Tibial artery (tissue), 4 donors: Measurements from ENCODE around the gene FRMD8.

Experiments
- DNase-seq, 2 donors: peaks; one replicate each; pipeline ENCODE4 v3.0.0-alpha.2; 2019
- H3K27ac ChIP-seq, 2 donors: fragments of 200-600 bp; sonication (generic) in 1 of 2; 1 replicate in 1 of 2; 2 replicates in 1 of 2; pipeline ENCODE4 v1.5.1; 2018 to 2019; ENCODE audit warnings: mild to moderate bottlenecking in 1 of 2
- H3K27me3 ChIP-seq, 2 donors: fragments of 200-600 bp; sonication (generic) in 1 of 2; one replicate each; pipeline versions ENCODE4 v1.5.1 to v1.6.0; 2016 to 2019
- H3K36me3 ChIP-seq, 3 donors: fragments of 200-600 bp; sonication (generic) in 2 of 3; one replicate each; pipeline ENCODE4 v1.5.1; 2016 to 2019; ENCODE audit warnings: mild to moderate bottlenecking in 2 of 3
- H3K4me1 ChIP-seq, 4 donors: fragments of 200-600 bp; sonication (generic) in 2 of 4; 1 replicate in 3 of 4; 2 replicates in 1 of 4; pipeline ENCODE4 v1.5.1; 2016 to 2019
- H3K4me3 ChIP-seq, 2 donors: fragments of 200-600 bp; sonication (generic) in 1 of 2; 1 replicate in 1 of 2; 2 replicates in 1 of 2; pipeline ENCODE4 v1.5.1; 2018 to 2019; ENCODE audit warnings: mild to moderate bottlenecking in 2 of 2
- H3K9me3 ChIP-seq, 3 donors: fragments of 200-600 bp; sonication (generic) in 1 of 3; one replicate each; pipeline ENCODE4 v1.5.1; 2016 to 2019
- intact Hi-C: fragments of 100-400 bp; cut with DNase I; formaldehyde crosslinking; loops from one replicate; pipeline ENCODE4 v1.15.0; 2023; ENCODE audit warnings: low total_unique reads
- TF ChIP-seq, protein P1 (sequence below), 2 experiments: fragments of 200-600 bp in 1 of 2; fragments of 450-650 bp in 1 of 2; IDR thresholded peaks; one replicate each; pipeline ENCODE4 v1.5.1; 2017 to 2019; ENCODE audit warnings: antibody characterized with exemption in 2 of 2, mild to moderate bottlenecking in 1 of 2, moderate library complexity in 1 of 2

The FRMD8 gene

DNA sequence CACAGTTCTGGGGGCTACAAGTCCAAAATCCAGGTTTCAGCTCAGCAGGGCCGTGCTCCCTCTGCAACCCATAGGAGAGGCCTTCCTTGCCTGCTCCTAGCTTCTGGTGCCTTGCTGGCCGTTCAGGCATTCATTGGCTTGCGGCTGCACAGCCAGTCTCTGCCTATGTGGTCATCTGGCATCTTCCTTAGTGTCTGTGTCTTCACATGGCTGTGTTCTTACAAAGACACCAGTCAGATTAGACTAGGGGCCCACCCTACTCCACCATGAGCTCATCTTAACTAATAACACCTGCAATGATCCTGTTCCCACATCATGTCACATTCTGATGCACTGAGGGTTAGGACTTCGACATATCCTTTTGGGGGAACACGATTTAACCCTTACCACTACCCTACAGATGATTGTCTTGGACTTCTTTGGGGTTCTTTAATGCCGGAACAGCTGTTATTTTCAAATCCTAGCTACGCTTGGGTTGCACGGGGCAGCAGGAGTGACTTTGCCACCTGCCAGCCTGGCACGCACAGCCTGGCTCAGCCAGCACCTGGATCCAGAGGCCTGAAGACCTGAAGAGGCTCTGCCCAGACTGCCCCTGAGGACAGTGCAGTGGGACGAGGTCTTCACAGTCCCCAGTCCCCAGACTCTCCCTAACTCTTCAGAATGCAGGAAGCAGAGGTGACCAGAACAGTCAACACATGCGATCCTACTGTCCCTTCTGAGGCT, 28.5 kb downstream of the FRMD8 start:
- intact Hi-C loops: no loop called here
- Histone ChIP-seq H3K4me1 (peaks cover 0 to 42% (median 37%) of the 10 kb centered on the region in 4 donors), H3K36me3 (peaks cover 10 to 31% (median 26%) of the 10 kb centered on the region in 3 donors), H3K9me3 (no peaks in the 10 kb centered on the region), H3K4me3 (no peak overlapping the region), H3K27ac (no peak overlapping the region), H3K27me3 (no peaks in the 10 kb centered on the region)
- TF ChIP-seq, protein P1, sequence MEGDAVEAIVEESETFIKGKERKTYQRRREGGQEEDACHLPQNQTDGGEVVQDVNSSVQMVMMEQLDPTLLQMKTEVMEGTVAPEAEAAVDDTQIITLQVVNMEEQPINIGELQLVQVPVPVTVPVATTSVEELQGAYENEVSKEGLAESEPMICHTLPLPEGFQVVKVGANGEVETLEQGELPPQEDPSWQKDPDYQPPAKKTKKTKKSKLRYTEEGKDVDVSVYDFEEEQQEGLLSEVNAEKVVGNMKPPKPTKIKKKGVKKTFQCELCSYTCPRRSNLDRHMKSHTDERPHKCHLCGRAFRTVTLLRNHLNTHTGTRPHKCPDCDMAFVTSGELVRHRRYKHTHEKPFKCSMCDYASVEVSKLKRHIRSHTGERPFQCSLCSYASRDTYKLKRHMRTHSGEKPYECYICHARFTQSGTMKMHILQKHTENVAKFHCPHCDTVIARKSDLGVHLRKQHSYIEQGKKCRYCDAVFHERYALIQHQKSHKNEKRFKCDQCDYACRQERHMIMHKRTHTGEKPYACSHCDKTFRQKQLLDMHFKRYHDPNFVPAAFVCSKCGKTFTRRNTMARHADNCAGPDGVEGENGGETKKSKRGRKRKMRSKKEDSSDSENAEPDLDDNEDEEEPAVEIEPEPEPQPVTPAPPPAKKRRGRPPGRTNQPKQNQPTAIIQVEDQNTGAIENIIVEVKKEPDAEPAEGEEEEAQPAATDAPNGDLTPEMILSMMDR (IDR thresholded peaks at IDR 0.05): no peak
- peak; percentile 19 to 62 for DNase-seq

DNA sequence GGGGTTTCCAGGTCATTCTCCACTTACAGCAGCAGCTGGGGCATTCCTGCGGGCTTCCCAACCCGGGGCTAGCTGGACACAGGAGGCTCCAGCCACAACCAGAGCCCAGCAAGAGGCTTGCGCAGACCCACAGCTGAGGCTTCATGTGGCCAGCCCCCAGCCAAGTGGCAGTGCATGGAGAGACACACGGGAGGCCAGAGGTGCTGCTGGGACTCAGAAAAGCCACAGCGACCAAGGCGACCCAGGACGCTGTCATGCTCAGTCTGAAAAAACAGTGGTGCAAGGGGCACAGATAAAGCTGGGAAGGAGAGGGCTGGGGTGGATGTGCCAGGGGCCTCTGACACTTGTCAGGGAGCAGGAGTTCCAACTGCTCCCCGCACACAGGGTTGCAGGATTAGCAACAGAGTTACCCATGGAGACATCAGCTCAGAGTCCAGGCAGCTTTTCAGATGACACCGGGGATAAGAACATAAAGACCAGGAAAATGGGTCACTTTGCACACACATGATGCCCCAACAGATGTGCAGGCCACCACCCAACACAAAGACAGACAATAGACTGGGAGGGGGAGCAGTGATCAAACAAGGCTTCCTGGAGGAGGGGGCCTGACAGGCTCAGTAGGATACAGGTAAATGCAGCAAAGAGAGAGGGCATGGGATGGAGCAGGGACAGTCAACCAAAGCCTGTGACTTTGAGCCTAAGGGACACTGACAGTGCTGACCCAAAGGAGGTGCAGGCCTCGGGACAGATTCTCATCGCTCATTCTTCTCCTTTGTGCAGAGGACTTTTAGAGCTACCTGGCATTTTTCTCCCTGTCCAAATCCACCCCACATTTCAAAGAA, 29.3 kb downstream of the FRMD8 start:
- TF ChIP-seq, protein P1 (IDR thresholded peaks at IDR 0.05): no peak
- Histone ChIP-seq H3K36me3 (peaks cover 9 to 27% (median 23%) of the 10 kb centered on the region in 3 donors), H3K9me3 (no peaks in the 10 kb centered on the region), H3K4me1 (peaks cover 0 to 50% (median 44%) of the 10 kb centered on the region in 4 donors), H3K27me3 (no peaks in the 10 kb centered on the region), H3K4me3 (peak overlapping the region; percentile 67 to 97), H3K27ac (peak overlapping the region; percentile 94 to 99)
- intact Hi-C loops: loop anchor here (2.0 kb wide), 1 partner anchor 33 kb away; the partner anchor contains the start of gene SLC25A45
- DNase-seq: peak; percentile 19 to 68

DNA sequence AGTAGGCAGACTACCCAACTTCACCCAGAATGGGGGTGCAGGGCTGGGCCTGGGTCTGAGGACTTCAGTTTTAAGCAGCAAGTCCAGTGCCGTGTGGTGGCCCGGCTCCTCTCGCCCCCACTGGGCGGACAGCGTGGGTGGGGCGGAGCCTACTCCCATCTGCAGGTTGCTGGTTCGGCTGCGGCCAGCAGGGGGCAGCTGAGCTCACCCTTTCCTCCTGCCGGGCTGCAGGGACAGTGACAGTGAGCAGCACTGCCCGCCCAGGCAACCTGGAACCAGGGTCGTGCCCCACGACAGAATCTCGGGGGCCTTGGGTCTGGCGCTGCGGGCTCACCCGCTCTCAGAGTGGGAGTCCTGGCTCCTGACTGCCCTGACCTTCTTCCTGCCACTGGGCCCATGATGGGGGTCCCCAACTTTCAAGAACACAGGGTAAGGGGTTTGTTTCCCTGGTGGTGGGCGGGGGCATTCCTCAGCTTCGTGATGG, 29.9 kb downstream of the FRMD8 start:
- intact Hi-C loops: loop anchor here (2.0 kb wide), 1 partner anchor 34 kb away; the partner anchor contains the start of gene SLC25A45
- TF ChIP-seq, protein P1 (IDR thresholded peaks at IDR 0.05): peak; percentile 96 to 99
- H3K4me3 ChIP-seq: peak overlapping the region; percentile 67 to 97
- H3K27ac ChIP-seq: peak overlapping the region; percentile 94 to 99
- H3K36me3 ChIP-seq: peaks cover 5 to 21% (median 17%) of the 10 kb centered on the region in 3 donors
- H3K4me1 ChIP-seq: peaks cover 0 to 55% (median 48%) of the 10 kb centered on the region in 4 donors
- DNase-seq: peak; percentile 92 to 96
- H3K9me3 ChIP-seq: no peaks in the 10 kb centered on the region
- H3K27me3 ChIP-seq: no peaks in the 10 kb centered on the region

DNA sequence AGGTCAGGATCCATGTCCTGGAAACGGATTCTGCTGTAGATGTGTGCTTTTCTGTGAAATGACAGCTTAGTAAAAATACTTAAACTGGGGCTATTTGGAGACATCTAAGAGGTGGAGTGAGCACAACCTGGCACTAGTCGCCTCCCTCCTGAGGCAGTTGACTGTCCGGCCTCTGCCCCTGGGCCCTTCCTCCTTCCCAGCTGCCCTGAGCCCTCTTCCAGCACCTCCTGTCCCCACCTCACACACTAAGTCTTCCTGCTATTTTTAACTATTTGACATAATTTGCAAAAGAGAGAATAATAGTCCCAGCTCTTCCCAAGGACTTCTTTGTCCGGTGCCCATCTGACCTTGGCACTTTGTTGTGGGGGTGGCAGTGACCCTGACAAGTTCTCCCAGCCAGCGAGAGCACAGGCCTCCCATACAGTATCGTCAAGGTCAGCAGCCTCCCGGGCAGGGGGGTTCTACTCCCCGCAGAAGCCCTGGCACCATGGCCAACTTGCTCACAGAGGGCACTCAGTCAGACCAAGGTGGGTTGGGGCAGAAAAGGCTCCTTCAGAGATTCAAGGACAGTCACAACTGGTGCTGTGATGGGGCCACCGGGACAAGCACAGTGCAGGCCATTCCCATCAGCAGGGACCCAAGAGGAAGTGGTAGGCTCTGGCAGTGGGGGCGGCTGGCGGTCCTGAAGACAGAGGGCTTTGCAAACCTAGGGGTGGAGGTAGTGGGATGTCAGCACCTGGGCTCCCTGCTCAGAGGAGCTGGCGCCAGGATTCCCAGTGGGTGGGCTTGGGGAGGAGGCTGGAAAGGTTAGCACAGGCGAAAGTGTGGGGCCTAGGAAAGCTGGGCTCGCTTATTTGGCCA, 30.6 kb downstream of the FRMD8 start:
- no peaks in the 10 kb centered on the region for H3K27me3 ChIP-seq
- TF ChIP-seq, protein P1 (IDR thresholded peaks at IDR 0.05): no peak
- DNase-seq: peak; percentile 55 to 77

More for the DNA sequence above, 30.6 kb downstream of the FRMD8 start:
- H3K4me3 ChIP-seq: peak overlapping the region; percentile 67 to 97
- H3K4me1 ChIP-seq: peaks cover 0 to 59% (median 50%) of the 10 kb centered on the region in 4 donors
- peaks cover 0 to 14% (median 10%) of the 10 kb centered on the region in 3 donors for H3K36me3 ChIP-seq
- intact Hi-C loops: loop anchor here (2.0 kb wide), 1 partner anchor 34 kb away; the partner anchor contains the start of gene SLC25A45
- no peaks in the 10 kb centered on the region for H3K9me3 ChIP-seq
- peak overlapping the region; percentile 94 to 99 for H3K27ac ChIP-seq
